GM21786 (cell line): ENCODE measurements around the gene BCL2L12.
A peak's percentile ranks its signal among the peaks of the same experiment; 100 is the strongest.

Source experiments
- ATAC-seq: cut with Tn5 transposase; IDR thresholded peaks from one replicate; pipeline ENCODE4 v1.9.1; 2021; ENCODE audit not compliant: unreplicated experiment

Gene BCL2L12

DNA sequence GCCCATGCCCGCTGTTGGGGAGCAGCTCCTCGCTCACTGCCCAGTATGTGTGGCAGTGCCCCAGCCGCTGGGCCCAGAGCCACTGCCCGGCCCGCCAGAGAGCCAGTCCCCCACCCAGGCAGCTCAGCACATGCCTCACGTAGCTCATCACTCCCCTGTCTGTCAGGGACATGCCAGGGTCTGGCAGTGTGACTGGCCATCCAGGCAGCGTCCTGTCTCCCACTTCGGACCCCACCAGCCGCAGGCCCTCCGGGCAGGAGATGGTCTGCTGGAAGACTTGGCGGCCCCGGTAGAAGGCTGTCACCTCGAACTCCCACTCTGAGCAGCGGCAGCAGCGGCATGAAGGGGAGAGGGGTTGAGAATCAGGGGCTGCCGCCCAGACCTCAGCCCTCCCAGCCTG, 3.7 kb upstream of the BCL2L12 start:
- no peak for ATAC-seq

- no peak for ATAC-seq
Measured at GRCh38 chr19:49663224-49663623, 2.5 kb upstream of the BCL2L12 start.

DNA sequence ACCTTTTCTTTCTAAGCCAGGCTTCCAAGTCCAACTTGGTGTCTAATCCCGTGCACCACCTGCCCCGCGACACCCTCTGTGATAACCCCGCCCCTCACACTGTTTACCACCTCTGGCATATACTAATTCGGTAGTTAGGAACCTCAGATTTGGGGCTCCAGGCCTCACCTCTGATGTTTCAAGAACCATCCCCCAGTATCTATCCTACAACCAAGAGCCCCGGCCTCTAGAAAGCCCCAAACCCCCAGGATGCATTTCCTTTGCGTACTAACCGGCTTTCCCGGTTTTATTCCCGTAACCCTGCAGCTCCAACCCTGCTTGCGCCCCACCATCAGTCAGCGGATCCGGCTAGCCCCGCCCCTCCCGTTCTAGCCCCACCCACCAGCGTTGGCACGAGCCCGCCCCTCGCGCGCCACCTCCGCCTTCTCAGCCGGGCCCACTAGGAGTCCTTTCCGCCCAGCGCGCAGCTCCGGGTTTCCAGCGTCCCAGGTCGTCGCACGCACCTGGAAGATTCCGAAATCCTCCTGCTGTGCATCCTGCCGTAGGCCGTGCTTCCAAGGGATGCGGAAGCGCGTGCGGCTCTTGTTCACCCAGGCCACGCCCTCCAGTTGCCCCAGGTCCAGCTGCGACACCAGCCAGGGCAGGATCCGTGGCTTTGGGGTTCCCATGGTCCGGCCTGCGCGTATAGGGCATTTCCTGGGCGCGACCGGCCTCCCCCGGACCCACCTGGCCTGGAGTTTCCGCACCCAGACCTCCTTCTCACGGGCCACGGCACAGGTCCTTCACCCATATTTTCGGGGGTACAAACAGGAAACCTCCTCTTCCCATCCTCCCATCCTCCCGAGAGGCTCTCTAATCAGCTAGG, 1.3 kb upstream of the BCL2L12 start:
- ATAC-seq: no peak

GRCh38 chr19:49665036-49665350, 740 bp upstream of the BCL2L12 start:
- ATAC-seq: no peak

DNA sequence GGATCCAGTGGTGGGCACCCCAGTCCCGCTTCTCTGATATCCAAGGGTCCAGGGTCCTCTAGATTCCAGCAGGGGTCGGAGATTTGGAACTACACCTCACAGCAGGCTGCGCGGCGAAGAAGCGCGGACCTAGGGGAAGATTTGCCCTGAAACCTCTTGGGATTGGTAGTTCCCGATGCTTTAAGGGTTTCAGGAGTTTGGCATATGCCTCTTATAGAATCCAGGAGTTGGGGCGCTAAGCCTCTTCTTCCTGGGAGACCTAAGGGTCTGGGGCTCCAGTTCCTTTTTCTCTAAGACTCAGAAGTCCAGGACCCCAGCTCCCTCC, 349 bp downstream of the BCL2L12 start:
- no peak for ATAC-seq

GRCh38 chr19:49667473-49667872, 1.7 kb downstream of the BCL2L12 start:
- no peak for ATAC-seq

GRCh38 chr19:49669516-49669915, 3.8 kb downstream of the BCL2L12 start:
- no peak for ATAC-seq

GRCh38 chr19:49672131-49672919, 6.6 kb downstream of the BCL2L12 start:
- ATAC-seq: no peak

GRCh38 chr19:49676136-49676783, 10.5 kb downstream of the BCL2L12 start:
- no peak for ATAC-seq

DNA sequence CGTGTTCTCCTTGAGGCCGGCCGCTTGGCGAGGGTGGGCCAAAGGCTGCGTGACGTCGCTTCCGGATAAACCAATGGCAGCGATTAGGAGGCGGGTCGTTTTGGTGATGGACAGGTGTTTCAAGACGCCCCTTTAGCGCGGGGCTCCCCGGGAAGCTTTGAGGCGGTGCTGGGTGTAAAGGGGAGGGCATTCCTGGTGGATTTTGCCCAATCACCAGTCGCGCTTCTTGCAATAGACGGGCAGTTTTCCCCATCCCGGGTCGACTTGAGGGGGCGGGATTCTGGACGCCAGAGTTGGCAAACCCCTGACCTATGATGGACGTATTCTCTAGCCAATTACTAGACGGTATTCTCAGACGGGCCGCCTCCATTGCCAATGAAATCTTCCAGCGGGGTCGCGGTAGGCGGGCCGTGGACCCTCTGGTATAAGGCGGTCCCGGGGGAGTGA, 11.1 kb downstream of the BCL2L12 start:
- ATAC-seq: peak; percentile 61

- no peak for ATAC-seq
Measured at GRCh38 chr19:49677231-49677900, 11.6 kb downstream of the BCL2L12 start, which contains the start of gene PRMT1. PRMT1 (plus strand) TSS chr19:49677271; CDS start chr19:49677281, 10 bp downstream.

DNA sequence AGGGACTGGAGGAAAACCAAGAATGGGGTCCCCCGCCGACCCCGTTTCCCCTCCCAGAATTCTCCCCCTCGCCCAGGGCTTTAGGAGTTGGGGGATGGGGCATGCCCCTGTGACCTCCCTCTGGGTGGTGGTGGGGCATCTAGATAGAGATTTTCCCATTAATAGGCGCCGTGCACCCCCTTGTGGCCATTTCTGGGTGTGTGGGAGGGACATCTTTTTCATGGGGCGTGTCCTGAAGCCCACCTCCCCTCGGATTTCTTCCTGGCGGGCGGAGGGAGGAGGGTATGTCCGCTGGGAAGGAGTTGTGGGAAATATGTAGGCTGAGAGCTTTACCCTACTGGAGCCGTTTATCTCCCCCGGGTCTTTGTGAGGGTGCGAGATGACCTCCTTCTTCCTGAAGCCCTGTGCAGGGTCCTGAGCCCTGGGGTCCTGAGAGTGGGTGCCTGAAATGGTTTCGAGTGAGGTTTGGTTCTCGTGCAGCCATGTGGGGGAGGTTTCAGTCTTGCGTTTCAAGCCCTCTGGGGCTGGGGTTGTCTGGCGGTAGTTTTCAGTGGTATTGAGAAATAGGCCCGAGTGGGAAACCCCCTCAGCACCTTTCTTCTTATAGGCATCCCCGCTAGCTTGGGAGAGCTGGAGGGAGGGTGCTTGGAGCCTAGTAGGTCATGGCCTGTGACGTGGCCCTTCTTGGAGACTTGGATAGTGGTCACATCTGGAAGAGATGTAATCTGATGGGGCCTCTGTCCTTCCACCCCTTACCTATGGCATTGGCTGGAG, 12.4 kb downstream of the BCL2L12 start:
- ATAC-seq: no peak

DNA sequence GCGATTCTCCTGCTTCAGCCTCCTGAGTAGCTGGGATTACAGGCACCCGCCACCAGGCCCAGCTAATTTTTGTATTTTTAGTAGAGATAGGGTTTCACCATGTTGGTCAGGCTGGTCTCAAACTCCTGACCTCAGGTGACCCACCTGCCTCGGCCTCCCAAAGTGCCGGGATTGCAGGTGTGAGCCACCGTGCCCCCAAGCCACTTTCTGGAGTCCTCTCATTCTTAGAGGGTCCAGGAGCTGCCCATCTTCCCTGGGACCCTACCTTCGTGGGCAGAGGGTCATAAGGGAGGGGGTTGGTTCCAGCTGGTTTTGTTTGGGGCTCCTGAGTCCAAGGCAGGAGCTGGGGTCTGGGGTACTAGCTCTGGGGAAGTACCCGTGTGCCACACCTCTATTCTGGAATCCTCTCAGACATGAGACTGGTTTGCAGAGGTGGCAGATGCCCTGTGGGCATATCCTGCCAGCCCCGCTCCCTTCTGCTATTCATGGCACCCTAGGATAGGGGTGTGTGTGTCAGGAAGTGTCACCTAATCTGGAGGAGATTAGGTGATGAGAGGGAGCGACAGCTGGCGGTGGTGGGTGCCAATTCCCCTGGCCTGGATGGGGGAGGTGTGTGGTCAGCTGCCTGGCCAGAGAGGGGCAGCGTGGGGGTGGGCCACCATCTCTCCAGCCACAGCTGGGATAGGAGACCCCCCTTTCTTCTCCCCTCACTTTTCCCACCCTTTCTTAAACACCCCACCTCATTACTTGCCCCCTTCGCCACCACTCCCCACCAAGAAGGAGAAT, 13.4 kb downstream of the BCL2L12 start:
- ATAC-seq: no peak

DNA sequence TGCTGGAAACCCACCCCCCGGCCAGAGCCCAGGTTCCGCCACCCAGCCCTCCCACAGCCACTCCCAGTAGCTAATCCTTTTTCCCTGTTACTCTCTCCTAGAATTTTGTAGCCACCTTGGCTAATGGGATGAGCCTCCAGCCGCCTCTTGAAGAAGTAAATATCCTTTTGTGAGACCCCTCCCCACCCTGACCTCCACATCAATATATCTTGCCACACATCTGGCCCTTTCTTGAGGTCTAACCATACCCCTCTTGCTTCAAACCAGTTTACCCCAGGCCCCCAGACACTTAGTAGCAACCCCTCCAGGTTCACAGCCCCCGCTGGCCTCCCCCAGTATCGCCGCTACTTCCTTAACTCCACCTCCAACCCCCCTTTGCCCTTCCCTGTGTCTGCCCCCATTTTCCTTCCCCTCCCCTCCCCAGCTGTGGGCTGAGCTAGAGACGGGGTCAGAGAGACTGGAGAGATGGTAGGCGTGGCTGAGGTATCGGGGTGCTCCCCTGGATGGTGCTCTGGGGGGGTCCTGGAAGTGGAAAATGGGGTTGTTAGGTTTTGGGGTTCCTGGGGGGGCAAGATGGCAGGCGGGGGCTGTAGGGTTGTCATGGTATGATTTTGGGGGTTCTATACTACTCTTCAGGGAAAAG, 14.2 kb downstream of the BCL2L12 start:
- no peak for ATAC-seq

DNA sequence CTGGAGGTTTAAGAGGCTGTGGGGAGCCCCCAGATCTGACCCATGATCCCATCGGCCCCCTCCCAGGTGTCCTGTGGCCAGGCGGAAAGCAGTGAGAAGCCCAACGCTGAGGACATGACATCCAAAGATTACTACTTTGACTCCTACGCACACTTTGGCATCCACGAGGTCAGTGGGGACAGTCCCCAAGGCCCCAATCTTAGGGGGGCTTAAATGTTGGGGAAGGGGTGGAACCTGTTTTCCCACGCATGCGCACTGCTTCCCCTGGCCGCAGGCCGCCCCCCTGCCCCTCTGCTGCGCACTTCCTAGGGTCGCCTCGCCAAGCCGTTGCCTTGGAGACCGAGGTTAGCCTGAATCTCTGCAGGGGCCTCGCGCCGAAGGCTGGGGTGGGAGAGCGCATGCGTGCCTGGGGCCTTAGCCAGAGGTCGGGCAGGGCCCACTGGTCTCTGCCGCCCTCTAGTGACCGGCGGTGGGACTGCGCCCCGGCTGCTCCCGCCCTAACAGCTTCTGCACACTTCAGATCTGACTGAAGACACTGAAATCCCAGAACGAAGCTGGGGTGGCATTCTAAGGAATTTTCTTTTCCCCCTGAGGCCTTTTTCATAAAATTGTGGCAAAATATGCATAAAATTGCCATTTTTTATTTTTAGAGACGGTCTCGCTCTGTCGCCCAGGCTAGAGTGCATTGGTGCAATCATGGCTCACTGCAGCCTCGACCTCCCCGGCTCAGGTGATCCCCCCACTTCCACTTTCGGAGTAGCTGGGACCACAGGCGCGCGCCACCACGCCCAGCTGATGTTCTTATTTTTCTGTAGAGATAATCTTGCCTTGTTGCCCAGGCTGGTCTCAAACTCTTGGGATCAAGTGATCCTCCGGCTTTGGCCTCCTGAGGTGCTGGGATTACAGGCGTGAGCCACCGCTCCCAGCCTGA, 15.0 kb downstream of the BCL2L12 start:
- no peak for ATAC-seq

DNA sequence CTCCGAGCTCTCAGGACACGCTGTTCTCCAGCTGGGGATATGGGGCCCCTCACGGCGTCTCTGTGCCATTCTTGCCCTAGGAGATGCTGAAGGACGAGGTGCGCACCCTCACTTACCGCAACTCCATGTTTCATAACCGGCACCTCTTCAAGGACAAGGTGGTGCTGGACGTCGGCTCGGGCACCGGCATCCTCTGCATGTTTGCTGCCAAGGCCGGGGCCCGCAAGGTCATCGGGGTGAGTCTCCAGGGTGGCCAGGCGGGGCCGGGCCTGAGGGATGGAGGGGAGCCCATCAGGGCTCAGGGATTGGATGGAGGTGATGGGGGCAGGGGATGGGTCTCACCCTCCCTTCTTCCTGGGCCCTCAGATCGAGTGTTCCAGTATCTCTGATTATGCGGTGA, 16.1 kb downstream of the BCL2L12 start:
- no peak for ATAC-seq

DNA sequence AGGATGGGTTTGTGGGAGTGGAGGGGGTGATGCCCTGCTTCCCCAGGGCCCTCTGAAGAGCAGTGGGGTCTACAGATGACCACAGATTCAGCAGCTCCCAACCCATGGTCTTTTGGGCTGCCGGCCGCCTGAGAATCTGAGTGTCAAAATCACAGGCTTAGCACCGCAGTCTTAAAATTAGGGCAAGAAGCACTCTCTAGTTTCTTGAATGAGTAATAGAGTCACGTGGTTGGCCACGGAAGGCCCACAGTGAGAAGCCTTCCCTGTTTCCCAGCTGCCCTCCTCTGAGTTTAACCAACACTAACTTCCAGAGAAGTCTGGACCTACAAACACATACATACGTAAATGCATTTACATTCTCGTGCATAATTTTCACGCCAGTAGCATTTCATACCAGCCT, 16.5 kb downstream of the BCL2L12 start:
- ATAC-seq: no peak

GRCh38 chr19:49683814-49684250, 18.1 kb downstream of the BCL2L12 start:
- ATAC-seq: no peak
